NT2/D1 (cell line): ENCODE results near the gene LIPC.

ENCODE experiments used
- SUZ12 ChIP-seq: IDR thresholded peaks from 2 replicates; pipeline ENCODE4 v1.6.1; 2011; ENCODE audit not compliant: insufficient read length, insufficient read depth; ENCODE audit errors: extremely low read depth
- YY1 ChIP-seq: IDR thresholded peaks from 2 replicates; pipeline ENCODE4 v1.6.1; 2011; ENCODE audit not compliant: insufficient read length, insufficient read depth
- ZNF274 ChIP-seq: IDR thresholded peaks from 2 replicates; pipeline ENCODE4 v1.6.1; 2011; ENCODE audit warnings: mild to moderate bottlenecking, low read depth, low read length

DNA sequence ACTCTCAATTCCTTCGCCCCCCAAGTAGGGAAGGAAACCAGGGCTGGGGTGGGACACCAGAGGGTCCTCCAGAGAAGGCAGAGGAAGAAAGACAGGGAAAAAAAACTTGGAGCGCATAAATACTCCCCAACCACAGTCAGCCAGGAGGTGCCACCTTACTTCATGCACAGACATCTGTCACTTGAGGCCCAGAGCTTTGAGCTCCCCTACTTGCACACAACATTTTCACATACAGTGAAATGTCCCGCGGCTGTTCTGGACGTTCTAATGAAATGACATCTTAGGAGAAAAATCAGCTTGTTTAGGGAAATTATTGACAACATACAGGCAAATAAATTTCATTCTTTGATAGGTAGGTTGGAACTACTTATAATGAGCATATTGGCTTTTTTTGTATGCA, 113.0 kb downstream of the LIPC start:
- TF ChIP-seq YY1 (no peak), ZNF274 (no peak), SUZ12 (no peak)
